ENCODE measurements around the gene CEP162.

- no peak for TF ChIP-seq CTCF (conservative IDR thresholded peaks at IDR 0.05; ENCODE audit: low read depth in 2 of 2)
- no peak for TF ChIP-seq EZH2phosphoT487 (IDR thresholded peaks at IDR 0.05; ENCODE audit: unreplicated experiment)
- no peak for TF ChIP-seq POLR2AphosphoS5 (IDR thresholded peaks at IDR 0.05; ENCODE audit: low read depth)
- TF ChIP-seq REST (IDR thresholded peaks at IDR 0.05; ENCODE audit: unreplicated experiment) = no peak
- TF ChIP-seq EZH2 (IDR thresholded peaks at IDR 0.05; ENCODE audit: low read depth, unreplicated experiment) = no peak
- no peak for TF ChIP-seq CREB1 (CRISPR knock-in tag; IDR thresholded peaks at IDR 0.05; ENCODE audit: low read depth)
- TF ChIP-seq ZNF114 (CRISPR knock-in tag; IDR thresholded peaks at IDR 0.05) = no peak
Observed at GRCh38 chr6:84089081-84089480, 138.4 kb downstream of the CEP162 start.
